Type B pancreatic cell (in vitro differentiated cells): Measurements from ENCODE around the gene TMEM139. TPM values are rescaled to one million over a fixed set of nuclear protein-coding genes. Genes with fewer than 3 reads are reported as not detected.

Experiments used
- DNase-seq: peaks from one replicate; pipeline ENCODE4 v3.0.0; 2021; ENCODE audit warnings: mixed read lengths; ENCODE audit not compliant: unreplicated experiment; ENCODE audit errors: extremely low spot score
- H3K27ac Mint-ChIP-seq: 2 replicates; pipeline ENCODE4 v1.8.0; 2021; ENCODE audit warnings: mild to moderate bottlenecking, mixed read lengths
- H3K27me3 Mint-ChIP-seq: 2 replicates; pipeline ENCODE4 v1.8.0; 2021; ENCODE audit warnings: mixed read lengths
- H3K36me3 Mint-ChIP-seq: 2 replicates; pipeline ENCODE4 v1.8.0; 2021; ENCODE audit warnings: mixed read lengths
- H3K4me1 Mint-ChIP-seq: one replicate; pipeline ENCODE4 v1.8.0; 2021; ENCODE audit warnings: mixed read lengths; ENCODE audit not compliant: unreplicated experiment
- H3K4me3 Mint-ChIP-seq: 2 replicates; pipeline ENCODE4 v1.8.0; 2021; ENCODE audit warnings: mild to moderate bottlenecking, mixed read lengths
- H3K9me3 Mint-ChIP-seq: 2 replicates; pipeline ENCODE4 v1.8.0; 2021; ENCODE audit warnings: mixed read lengths
- total RNA-seq: library from RNA; stranded (reverse); gene quantifications from 2 replicates; pipeline ENCODE4 v1.2.1, GENCODE V29; 2021; ENCODE audit warnings: low replicate concordance
- TF ChIP-seq, protein P1 (sequence below): fragments of 200-600 bp; sonication (generic); conservative IDR thresholded peaks from 2 replicates; pipeline ENCODE4 v1.5.0; 2021; ENCODE audit warnings: antibody characterized with exemption, mild to moderate bottlenecking

The TMEM139 gene
- total RNA-seq, 1 donor from 2014 or later = 2.6 TPM

DNA sequence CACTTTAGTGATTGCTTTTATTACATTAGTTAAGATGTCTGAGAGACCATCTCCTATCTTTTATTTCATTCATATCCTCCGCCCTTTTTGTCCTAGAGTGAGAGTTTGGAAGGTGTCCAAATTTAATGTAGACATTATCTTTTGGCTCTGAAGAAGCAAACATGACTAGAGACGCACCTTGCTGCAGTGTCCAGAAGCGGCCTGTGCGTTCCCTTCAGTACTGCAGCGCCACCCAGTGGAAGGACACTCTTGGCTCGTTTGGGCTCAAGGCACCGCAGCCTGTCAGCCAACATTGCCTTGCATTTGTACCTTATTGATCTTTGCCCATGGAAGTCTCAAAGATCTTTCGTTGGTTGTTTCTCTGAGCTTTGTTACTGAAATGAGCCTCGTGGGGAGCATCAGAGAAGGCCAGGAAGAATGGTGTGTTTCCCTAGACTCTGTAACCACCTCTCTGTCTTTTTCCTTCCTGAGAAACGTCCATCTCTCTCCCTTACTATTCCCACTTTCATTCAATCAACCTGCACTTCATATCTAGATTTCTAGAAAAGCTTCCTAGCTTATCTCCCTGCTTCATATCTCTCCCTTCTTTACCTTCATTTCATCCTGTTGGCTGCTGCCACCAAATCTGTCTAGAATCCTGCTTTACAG, 20.8 kb downstream of the TMEM139 start:
- TF ChIP-seq, protein P1, sequence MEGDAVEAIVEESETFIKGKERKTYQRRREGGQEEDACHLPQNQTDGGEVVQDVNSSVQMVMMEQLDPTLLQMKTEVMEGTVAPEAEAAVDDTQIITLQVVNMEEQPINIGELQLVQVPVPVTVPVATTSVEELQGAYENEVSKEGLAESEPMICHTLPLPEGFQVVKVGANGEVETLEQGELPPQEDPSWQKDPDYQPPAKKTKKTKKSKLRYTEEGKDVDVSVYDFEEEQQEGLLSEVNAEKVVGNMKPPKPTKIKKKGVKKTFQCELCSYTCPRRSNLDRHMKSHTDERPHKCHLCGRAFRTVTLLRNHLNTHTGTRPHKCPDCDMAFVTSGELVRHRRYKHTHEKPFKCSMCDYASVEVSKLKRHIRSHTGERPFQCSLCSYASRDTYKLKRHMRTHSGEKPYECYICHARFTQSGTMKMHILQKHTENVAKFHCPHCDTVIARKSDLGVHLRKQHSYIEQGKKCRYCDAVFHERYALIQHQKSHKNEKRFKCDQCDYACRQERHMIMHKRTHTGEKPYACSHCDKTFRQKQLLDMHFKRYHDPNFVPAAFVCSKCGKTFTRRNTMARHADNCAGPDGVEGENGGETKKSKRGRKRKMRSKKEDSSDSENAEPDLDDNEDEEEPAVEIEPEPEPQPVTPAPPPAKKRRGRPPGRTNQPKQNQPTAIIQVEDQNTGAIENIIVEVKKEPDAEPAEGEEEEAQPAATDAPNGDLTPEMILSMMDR = peak; percentile 76
- H3K4me3 Mint-ChIP-seq = no peak overlapping the region
- H3K36me3 Mint-ChIP-seq = peaks cover 55% of the 10 kb centered on the region
- no peak for DNase-seq
- no peaks in the 10 kb centered on the region for H3K4me1 Mint-ChIP-seq
- no peaks in the 10 kb centered on the region for H3K27me3 Mint-ChIP-seq
- H3K9me3 Mint-ChIP-seq = no peaks in the 10 kb centered on the region
- H3K27ac Mint-ChIP-seq = no peak overlapping the region

DNA sequence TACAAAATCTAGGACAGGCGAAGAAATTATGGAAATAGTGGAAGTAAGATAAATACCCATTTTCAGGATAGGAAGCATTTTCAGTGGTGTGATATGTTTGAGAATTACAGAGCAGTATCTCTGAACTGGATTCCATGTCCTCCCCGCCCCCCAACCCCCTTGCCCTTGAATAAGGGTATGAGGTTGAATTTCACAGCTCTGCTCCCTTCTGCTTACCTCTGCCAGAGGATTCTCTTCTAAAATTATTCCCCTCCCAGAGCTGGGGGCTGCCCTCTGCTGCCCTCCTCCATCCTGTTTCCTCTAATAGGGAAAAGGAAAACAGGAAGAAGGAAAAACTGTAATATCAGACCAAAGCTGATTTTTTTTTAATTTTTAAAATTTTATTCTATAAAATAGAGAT, 23.9 kb downstream of the TMEM139 start:
- Mint-ChIP-seq H3K27me3 (no peaks in the 10 kb centered on the region), H3K4me1 (no peaks in the 10 kb centered on the region), H3K4me3 (no peak overlapping the region), H3K36me3 (peaks cover 39% of the 10 kb centered on the region), H3K27ac (no peak overlapping the region), H3K9me3 (no peaks in the 10 kb centered on the region)
- DNase-seq = no peak
- TF ChIP-seq, protein P1 = no peak

DNA sequence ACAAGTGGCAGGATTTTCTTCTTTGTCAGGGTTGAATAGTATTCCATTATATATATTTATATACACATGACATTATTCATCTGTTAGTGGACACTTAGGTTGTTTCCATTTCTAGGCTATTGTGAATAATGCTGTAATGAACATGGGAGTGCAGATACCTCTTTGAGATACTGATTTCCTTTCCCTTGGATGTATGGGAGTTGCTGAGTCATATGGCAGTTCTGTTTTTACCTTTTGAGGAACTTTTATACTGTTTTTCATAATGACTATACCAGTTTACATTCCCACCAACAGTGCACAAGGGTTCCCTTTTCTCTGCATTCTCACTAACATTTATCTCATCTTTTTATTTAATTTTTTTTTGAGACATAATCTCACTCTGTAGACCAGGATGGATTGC, 29.4 kb downstream of the TMEM139 start:
- Mint-ChIP-seq H3K27me3 (no peaks in the 10 kb centered on the region), H3K36me3 (peaks cover 3% of the 10 kb centered on the region), H3K4me3 (no peak overlapping the region), H3K4me1 (peaks cover 20% of the 10 kb centered on the region), H3K27ac (no peak overlapping the region), H3K9me3 (no peaks in the 10 kb centered on the region)
- DNase-seq = no peak
- TF ChIP-seq, protein P1 = no peak

DNA sequence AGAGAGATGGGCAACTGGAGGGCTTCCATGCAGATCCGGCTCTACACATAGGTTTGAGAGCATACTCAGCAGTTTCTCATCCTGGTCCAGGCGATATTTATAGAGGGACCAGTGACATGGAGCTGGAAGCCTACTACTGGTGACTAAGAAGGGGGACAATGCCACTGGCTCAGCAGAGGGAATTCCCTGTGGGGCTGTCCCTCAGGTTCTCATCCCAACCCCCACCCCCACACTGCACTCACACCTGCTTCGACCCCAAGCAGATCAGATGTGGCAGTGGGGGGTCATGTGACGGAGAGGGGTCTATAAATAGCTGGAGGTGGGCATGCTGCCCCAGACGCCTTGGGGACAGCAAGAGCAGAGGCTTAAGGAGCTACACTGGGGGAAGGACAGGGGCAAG, 31.0 kb downstream of the TMEM139 start, which contains the start of gene CLCN1:
TSS of gene CLCN1 (plus strand) at position 336 of the 400 bp plus-strand sequence. CDS start 102 bp downstream, outside the sequence.
- H3K9me3 Mint-ChIP-seq = no peaks in the 10 kb centered on the region

DNA sequence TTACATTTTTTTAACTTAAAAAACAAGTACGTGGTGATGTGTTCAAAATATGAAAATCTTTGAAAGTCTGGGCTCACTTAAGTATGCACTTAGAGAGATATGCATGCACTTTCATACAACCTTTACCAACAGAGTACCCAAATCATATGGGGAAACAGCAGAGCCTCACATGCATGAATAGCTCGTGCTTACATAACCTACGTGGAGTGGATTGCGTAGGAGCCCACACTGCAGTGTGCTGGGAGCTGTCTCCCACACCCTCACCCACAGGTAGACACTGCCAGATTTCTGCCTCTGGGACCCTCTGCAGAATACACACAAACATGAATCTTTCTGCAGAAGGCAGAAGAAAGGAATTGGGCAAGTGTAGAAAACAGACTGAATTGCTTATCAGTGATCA, 31.7 kb downstream of the TMEM139 start:
- no peak overlapping the region for H3K4me3 Mint-ChIP-seq
- peaks cover 3% of the 10 kb centered on the region for H3K36me3 Mint-ChIP-seq
- H3K27ac Mint-ChIP-seq = no peak overlapping the region
- H3K9me3 Mint-ChIP-seq = no peaks in the 10 kb centered on the region
- no peaks in the 10 kb centered on the region for H3K27me3 Mint-ChIP-seq
- no peak for DNase-seq
- H3K4me1 Mint-ChIP-seq = peaks cover 21% of the 10 kb centered on the region
- TF ChIP-seq, protein P1 = no peak

More for the DNA sequence above, 31.0 kb downstream of the TMEM139 start, which contains the start of gene CLCN1:
- TF ChIP-seq, protein P1 = no peak
- Mint-ChIP-seq H3K4me3 (no peak within 1 kb of the TSS), H3K27me3 (no peaks in the 10 kb centered on the region), H3K4me1 (peaks cover 21% of the 10 kb centered on the region), H3K36me3 (peaks cover 3% of the 10 kb centered on the region), H3K27ac (no peak within 1 kb of the TSS)
- no peak for DNase-seq
